Lower lobe of right lung (tissue), 2 donors: Measurements from ENCODE around the gene PALLD. TPM values are rescaled to one million over a fixed set of nuclear protein-coding genes. Genes with fewer than 3 reads are reported as not detected.
A peak's percentile ranks its signal among the peaks of the same experiment; 100 is the strongest.

ENCODE experiments used
- ATAC-seq, 2 donors: fragments of 200-7000 bp; cut with Tn5 transposase; one replicate each; pipeline ENCODE4 v1.9.1; 2020 to 2022; ENCODE audit warnings: mild to moderate bottlenecking in 2 of 2, moderate library complexity in 2 of 2
- DNase-seq: peaks from one replicate; pipeline ENCODE4 v3.0.0-alpha.2; 2020
- H3K27ac ChIP-seq: fragments of 200-600 bp; one replicate; pipeline ENCODE4 v1.8.0; 2022
- H3K27me3 ChIP-seq: fragments of 200-600 bp; one replicate; pipeline ENCODE4 v1.8.0; 2022; ENCODE audit warnings: low read depth
- H3K36me3 ChIP-seq: fragments of 200-600 bp; one replicate; pipeline ENCODE4 v1.8.0; 2022; ENCODE audit warnings: mild to moderate bottlenecking
- H3K4me1 ChIP-seq: fragments of 200-600 bp; one replicate; pipeline ENCODE4 v1.8.0; 2022
- H3K4me3 ChIP-seq: fragments of 200-600 bp; one replicate; pipeline ENCODE4 v1.8.0; 2022; ENCODE audit warnings: mild to moderate bottlenecking
- H3K9me3 ChIP-seq: fragments of 200-600 bp; one replicate; pipeline ENCODE4 v1.8.0; 2022
- intact Hi-C: fragments of 100-400 bp; cut with DNase I; formaldehyde crosslinking; loops from one replicate; pipeline ENCODE4 v1.11.0; 2022
- total RNA-seq: library from RNA; stranded (reverse); fragmentation: NEBNext Ultra II Directional; extraction: Animal tissue kit (Norgen Biotek cat#: 25700); gene quantifications from one replicate; pipeline ENCODE4 v1.2.1, GENCODE V29; 2021
- TF ChIP-seq, protein P1 (sequence below): fragments of 200-600 bp; IDR thresholded peaks from one replicate; pipeline ENCODE4 v1.8.0; 2022; ENCODE audit warnings: antibody characterized with exemption, mild to moderate bottlenecking
- donor health status: DM: no; HTN: yes; CAD: no; lungs with severe emphysema.

Gene PALLD
- total RNA-seq, 1 donor from 2014 or later: 91.9 TPM

DNA sequence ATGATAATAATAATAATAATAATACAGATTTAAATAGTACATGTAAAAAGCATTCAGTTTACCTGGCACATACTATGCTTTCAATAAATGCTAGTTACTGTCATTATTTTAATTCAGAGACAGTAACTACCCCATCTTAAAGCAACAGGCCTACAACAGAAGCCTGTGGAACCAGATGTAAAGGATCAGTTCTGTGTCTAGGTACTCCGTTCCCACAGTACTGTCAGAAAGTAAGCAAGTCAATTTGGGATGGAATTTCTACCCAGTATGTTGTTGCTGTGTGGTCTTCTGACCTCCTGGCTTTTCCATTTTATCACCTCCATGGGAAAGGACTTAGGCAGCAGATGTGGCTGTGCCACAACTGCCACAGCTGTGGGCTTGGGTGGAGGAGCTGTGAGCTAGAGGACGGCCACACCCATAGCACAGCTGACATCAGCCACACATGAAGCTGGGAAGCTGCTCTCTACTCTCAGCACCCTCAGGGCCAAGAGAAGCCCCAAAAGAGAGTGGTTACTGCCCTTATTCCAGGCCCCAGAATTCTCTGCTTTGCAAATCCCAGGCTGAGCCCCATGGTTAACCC is 410.4 kb downstream of the PALLD start:
- Histone ChIP-seq H3K4me1 (peaks cover 15% of the 10 kb centered on the region), H3K27me3 (no peaks in the 10 kb centered on the region), H3K9me3 (no peaks in the 10 kb centered on the region), H3K27ac (no peak overlapping the region), H3K36me3 (peaks cover 43% of the 10 kb centered on the region), H3K4me3 (no peak overlapping the region)
- ATAC-seq (no peak), DNase-seq (no peak)
- TF ChIP-seq, protein P1, sequence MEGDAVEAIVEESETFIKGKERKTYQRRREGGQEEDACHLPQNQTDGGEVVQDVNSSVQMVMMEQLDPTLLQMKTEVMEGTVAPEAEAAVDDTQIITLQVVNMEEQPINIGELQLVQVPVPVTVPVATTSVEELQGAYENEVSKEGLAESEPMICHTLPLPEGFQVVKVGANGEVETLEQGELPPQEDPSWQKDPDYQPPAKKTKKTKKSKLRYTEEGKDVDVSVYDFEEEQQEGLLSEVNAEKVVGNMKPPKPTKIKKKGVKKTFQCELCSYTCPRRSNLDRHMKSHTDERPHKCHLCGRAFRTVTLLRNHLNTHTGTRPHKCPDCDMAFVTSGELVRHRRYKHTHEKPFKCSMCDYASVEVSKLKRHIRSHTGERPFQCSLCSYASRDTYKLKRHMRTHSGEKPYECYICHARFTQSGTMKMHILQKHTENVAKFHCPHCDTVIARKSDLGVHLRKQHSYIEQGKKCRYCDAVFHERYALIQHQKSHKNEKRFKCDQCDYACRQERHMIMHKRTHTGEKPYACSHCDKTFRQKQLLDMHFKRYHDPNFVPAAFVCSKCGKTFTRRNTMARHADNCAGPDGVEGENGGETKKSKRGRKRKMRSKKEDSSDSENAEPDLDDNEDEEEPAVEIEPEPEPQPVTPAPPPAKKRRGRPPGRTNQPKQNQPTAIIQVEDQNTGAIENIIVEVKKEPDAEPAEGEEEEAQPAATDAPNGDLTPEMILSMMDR: no peak
- intact Hi-C loops: no loop called here

DNA sequence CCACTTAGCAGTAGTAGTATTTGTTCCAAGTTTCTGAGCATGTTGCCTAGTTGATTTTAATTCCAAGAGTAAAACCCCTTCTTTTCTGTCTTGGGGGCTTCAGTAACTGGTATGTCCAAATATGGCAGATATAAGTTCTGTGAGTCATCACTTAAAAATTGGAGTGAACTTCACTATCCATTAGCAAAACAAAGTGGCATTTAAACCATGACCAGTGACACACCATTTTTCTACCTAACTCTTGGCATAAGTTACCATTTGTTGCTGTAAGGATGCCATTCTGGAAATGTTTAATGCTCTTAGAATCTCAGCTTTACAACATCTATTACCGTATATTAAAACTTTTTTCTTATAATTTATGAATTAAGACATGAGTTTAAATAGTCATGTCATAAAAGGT is 411.2 kb downstream of the PALLD start:
- H3K9me3 ChIP-seq: no peaks in the 10 kb centered on the region
- TF ChIP-seq, protein P1: no peak
- H3K4me1 ChIP-seq: peaks cover 15% of the 10 kb centered on the region
- H3K27me3 ChIP-seq: no peaks in the 10 kb centered on the region
- H3K4me3 ChIP-seq: no peak overlapping the region
- H3K36me3 ChIP-seq: peaks cover 36% of the 10 kb centered on the region
- H3K27ac ChIP-seq: no peak overlapping the region
- intact Hi-C loops: no loop called here
- DNase-seq (no peak), ATAC-seq (no peak)

DNA sequence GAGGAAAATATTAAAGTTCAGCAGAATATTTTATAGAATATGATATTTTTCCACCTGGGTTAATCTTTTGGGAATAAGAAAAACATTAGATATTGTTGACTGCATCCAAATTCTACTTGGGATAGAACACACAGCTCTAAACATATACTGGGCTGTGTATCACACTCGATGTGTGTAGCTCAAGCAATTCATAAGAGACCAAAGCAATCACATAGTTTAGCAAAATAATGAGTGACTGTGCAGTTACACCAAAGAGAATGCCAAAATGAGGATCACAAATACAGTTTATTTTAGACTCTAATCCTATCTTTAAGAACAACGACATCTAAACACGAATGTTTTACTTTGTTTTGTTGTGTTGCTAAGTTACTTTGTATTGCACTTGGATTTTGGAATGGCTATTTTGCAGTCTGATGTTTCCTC is 412.0 kb downstream of the PALLD start:
- peaks cover 15% of the 10 kb centered on the region for H3K4me1 ChIP-seq
- H3K36me3 ChIP-seq: peaks cover 33% of the 10 kb centered on the region
- intact Hi-C loops: no loop called here
- no peak for DNase-seq
- H3K27ac ChIP-seq: no peak overlapping the region
- no peaks in the 10 kb centered on the region for H3K27me3 ChIP-seq
- peak in 1 of 2 donors; percentile 43 for ATAC-seq
- TF ChIP-seq, protein P1: no peak
- H3K4me3 ChIP-seq: no peak overlapping the region
- no peaks in the 10 kb centered on the region for H3K9me3 ChIP-seq

GRCh38 chr4:168914095-168914494 is 417.2 kb downstream of the PALLD start:
- DNase-seq (no peak), ATAC-seq (no peak)
- intact Hi-C loops: no loop called here
- TF ChIP-seq, protein P1: no peak
- Histone ChIP-seq H3K9me3 (no peaks in the 10 kb centered on the region), H3K4me1 (peaks cover 2% of the 10 kb centered on the region), H3K36me3 (peaks cover 26% of the 10 kb centered on the region), H3K27me3 (no peaks in the 10 kb centered on the region), H3K27ac (no peak overlapping the region), H3K4me3 (no peak overlapping the region)

DNA sequence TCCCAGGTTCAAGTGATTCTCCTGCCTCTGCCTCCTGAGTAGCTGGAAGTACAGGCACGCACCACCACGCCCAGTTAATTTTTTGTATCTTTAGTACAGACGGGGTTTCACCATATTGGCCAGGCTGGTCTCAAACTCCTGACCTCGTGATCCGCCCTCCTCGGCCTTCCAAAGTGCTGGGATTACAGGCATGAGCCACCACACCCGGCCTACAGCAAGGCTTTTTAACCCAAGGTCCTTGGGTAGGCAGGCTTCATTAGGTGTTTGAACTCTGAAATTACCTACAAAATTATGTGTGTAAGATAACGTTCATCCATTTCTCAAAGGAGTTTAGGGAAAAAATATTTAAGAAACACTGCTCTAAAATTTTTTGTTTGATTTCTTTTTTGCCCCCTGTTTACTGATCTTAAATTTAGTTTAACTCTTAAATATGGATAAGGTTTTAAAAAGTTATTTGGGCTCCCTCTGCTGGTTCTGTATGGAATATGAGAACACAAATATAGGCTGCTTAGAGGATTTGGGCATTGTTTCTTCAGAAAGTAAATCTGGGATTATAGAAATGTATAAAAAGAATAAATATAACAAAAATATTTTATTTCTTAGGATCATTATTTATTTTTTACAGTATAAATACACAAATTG is 420.4 kb downstream of the PALLD start:
- Histone ChIP-seq H3K36me3 (peaks cover 51% of the 10 kb centered on the region), H3K9me3 (no peaks in the 10 kb centered on the region), H3K4me1 (no peaks in the 10 kb centered on the region), H3K27me3 (no peaks in the 10 kb centered on the region), H3K4me3 (no peak overlapping the region), H3K27ac (no peak overlapping the region)
- TF ChIP-seq, protein P1: peak; percentile 60
- ATAC-seq (no peak), DNase-seq (no peak)
- intact Hi-C loops: no loop called here
